ENCODE measurements around the gene DDX41.

GRCh38 chr5:177483042-177483441, 33.7 kb downstream of the DDX41 start:
- TF ChIP-seq CTCF (IDR thresholded peaks at IDR 0.05) (no peak), EZH2 (IDR thresholded peaks at IDR 0.05; ENCODE audit: borderline replicate concordance, insufficient read depth, low read depth, low read length, poor library complexity, severe bottlenecking) (no peak)

Measured in B cell (primary cell).